Spleen (tissue), 7 donors: ENCODE results near the gene DCTN3.

Source experiments
- POLR2A ChIP-seq, 3 donors: fragments of 450-650 bp; IDR thresholded peaks; one replicate each; pipeline ENCODE4 v1.5.1; 2017; ENCODE audit warnings: antibody characterized with exemption in 3 of 3, mild to moderate bottlenecking in 1 of 3
- POLR2AphosphoS5 ChIP-seq, 3 donors: sonication (generic); formaldehyde crosslinking; IDR thresholded peaks; one replicate each; pipeline ENCODE4 v1.5.1; 2017; ENCODE audit warnings: antibody characterized with exemption in 3 of 3
- TF ChIP-seq, protein P1 (sequence below), 11 experiments: fragments of 200-600 bp in 7 of 11; fragments of 450-650 bp in 4 of 11; sonication (generic) in 4 of 11; IDR thresholded peaks in 8 of 11; conservative IDR thresholded peaks in 3 of 11; 1 replicate in 7 of 11; 2 replicates in 4 of 11; pipeline versions ENCODE4 v1.4.0 to v1.8.0; 2016 to 2021; ENCODE audit warnings: antibody characterized with exemption in 11 of 11, inconsistent platforms in 4 of 11, mild to moderate bottlenecking in 1 of 11
- donor health status: DM: no; HTN: no; CAD: no; lungs with moderate emphysema.
- donor health status: DM: no; HTN: no; CAD: no.
- donor health status: DM: no; HTN: no; CAD: no.

DNA sequence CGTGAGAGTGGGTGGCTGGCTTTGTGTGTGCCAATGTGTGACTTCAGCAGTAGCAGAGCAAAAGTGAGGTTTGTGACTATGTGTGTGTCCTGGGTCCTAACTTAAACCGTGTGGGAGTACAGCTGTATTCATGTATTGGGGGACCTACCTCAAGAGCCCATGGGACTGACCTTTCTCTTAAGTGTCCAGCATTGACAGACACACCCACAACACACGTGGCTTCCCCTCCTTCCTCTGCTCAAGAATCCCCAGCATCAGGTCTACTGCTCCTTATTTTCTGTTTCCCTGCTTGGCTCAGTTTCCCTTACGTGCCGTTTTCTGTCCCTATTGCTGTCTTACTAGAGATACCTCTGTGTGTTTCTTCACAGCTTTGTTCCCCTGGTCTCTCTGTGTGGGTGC lies 32.3 kb upstream of the DCTN3 start:
- TF ChIP-seq POLR2A (IDR thresholded peaks at IDR 0.05): no peak
- TF ChIP-seq, protein P1, sequence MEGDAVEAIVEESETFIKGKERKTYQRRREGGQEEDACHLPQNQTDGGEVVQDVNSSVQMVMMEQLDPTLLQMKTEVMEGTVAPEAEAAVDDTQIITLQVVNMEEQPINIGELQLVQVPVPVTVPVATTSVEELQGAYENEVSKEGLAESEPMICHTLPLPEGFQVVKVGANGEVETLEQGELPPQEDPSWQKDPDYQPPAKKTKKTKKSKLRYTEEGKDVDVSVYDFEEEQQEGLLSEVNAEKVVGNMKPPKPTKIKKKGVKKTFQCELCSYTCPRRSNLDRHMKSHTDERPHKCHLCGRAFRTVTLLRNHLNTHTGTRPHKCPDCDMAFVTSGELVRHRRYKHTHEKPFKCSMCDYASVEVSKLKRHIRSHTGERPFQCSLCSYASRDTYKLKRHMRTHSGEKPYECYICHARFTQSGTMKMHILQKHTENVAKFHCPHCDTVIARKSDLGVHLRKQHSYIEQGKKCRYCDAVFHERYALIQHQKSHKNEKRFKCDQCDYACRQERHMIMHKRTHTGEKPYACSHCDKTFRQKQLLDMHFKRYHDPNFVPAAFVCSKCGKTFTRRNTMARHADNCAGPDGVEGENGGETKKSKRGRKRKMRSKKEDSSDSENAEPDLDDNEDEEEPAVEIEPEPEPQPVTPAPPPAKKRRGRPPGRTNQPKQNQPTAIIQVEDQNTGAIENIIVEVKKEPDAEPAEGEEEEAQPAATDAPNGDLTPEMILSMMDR (IDR thresholded peaks at IDR 0.05 in 8 of 11, conservative IDR thresholded peaks at IDR 0.05 in 3 of 11): no peak
- no peak for TF ChIP-seq POLR2AphosphoS5 (IDR thresholded peaks at IDR 0.05)
